Activated CD4-positive, alpha-beta memory T cell treated with anti-CD3 and anti-CD28 coated beads for 36 hours (primary cell): ENCODE data around the gene NFIA. TPM values are rescaled to one million over a fixed set of nuclear protein-coding genes. Genes with fewer than 3 reads are reported as not detected.

Source experiments
- CTCF ChIA-PET: fragments of 350-600 bp; sonication (Branson Sonifier 250); formaldehyde crosslinking; loops from one replicate; lab custom pipeline; 2021; ENCODE audit warnings: antibody characterized with exemption, inconsistent platforms; lab: Charles Lee
- POLR2A ChIA-PET: fragments of 350-600 bp; sonication (Branson Sonifier 250); formaldehyde crosslinking; loops from one replicate; lab custom pipeline; 2021; ENCODE audit warnings: antibody characterized with exemption; lab: Charles Lee
- DNase-seq: peaks from one replicate; pipeline ENCODE4 v3.0.0-alpha.2; 2020
- H3K27ac Mint-ChIP-seq: one replicate; pipeline ENCODE4 v1.8.0; 2021; ENCODE audit warnings: mixed read lengths
- H3K27me3 Mint-ChIP-seq: one replicate; pipeline ENCODE4 v1.8.0; 2021; ENCODE audit warnings: mixed read lengths
- H3K36me3 Mint-ChIP-seq: one replicate; pipeline ENCODE4 v1.8.0; 2021; ENCODE audit warnings: mixed read lengths
- H3K4me1 Mint-ChIP-seq: one replicate; pipeline ENCODE4 v1.8.0; 2021; ENCODE audit warnings: low read depth, mixed read lengths
- H3K4me3 Mint-ChIP-seq: one replicate; pipeline ENCODE4 v1.8.0; 2021; ENCODE audit warnings: mild to moderate bottlenecking, mixed read lengths
- H3K9me3 Mint-ChIP-seq: one replicate; pipeline ENCODE4 v1.8.0; 2021; ENCODE audit warnings: mixed read lengths
- intact Hi-C: fragments of 100-400 bp; cut with micrococcal nuclease; formaldehyde crosslinking; loops from one replicate; pipeline ENCODE4 v1.15.1; 2023
- total RNA-seq, 2 experiments: library from RNA; stranded (reverse); gene quantifications; one replicate each; pipeline ENCODE4 v1.2.3, GENCODE V29; 2021

NFIA gene
- total RNA-seq, 2 experiments from 2014 or later, result 5.3 to 7.1 TPM

- peaks cover 2% of the 10 kb centered on the region for H3K36me3 Mint-ChIP-seq
- CTCF ChIA-PET, result no interaction called here
- DNase-seq, result no peak
- no peaks in the 10 kb centered on the region for H3K9me3 Mint-ChIP-seq
- no peak overlapping the region for H3K27ac Mint-ChIP-seq
- intact Hi-C loops, result no loop called here
- no peak overlapping the region for H3K4me3 Mint-ChIP-seq
- POLR2A ChIA-PET, result no interaction called here
- H3K4me1 Mint-ChIP-seq, result no peaks in the 10 kb centered on the region
- no peaks in the 10 kb centered on the region for H3K27me3 Mint-ChIP-seq
Measured at GRCh38 chr1:61400131-61400770, 317.9 kb downstream of the NFIA start.

- H3K27ac Mint-ChIP-seq, result no peak overlapping the region
- no peaks in the 10 kb centered on the region for H3K9me3 Mint-ChIP-seq
- no peak for DNase-seq
- peaks cover 2% of the 10 kb centered on the region for H3K36me3 Mint-ChIP-seq
- no peaks in the 10 kb centered on the region for H3K4me1 Mint-ChIP-seq
- intact Hi-C loops, result no loop called here
- no peak overlapping the region for H3K4me3 Mint-ChIP-seq
- ChIA-PET CTCF (no interaction called here), POLR2A (no interaction called here)
- H3K27me3 Mint-ChIP-seq, result no peaks in the 10 kb centered on the region
Measured at GRCh38 chr1:61400997-61401396, 318.6 kb downstream of the NFIA start.

GRCh38 chr1:61403679-61404596 is 321.6 kb downstream of the NFIA start:
- CTCF ChIA-PET, result interaction anchor here (0.6 to 0.7 kb wide), 2 partner anchors 426 to 838 kb away, joined by 3 to 4 read pairs; no protein-coding TSS in a partner anchor
- Mint-ChIP-seq H3K4me3 (no peak overlapping the region), H3K36me3 (peaks cover 17% of the 10 kb centered on the region), H3K4me1 (no peaks in the 10 kb centered on the region), H3K9me3 (no peaks in the 10 kb centered on the region), H3K27me3 (no peaks in the 10 kb centered on the region), H3K27ac (no peak overlapping the region)
- intact Hi-C loops, result no loop called here
- DNase-seq, result no peak
- POLR2A ChIA-PET, result no interaction called here

GRCh38 chr1:61404597-61405376 is 322.4 kb downstream of the NFIA start:
- Mint-ChIP-seq H3K27me3 (no peaks in the 10 kb centered on the region), H3K4me3 (no peak overlapping the region), H3K9me3 (no peaks in the 10 kb centered on the region), H3K4me1 (no peaks in the 10 kb centered on the region), H3K27ac (no peak overlapping the region), H3K36me3 (peaks cover 19% of the 10 kb centered on the region)
- intact Hi-C loops, result no loop called here
- no peak for DNase-seq
- CTCF ChIA-PET, result no interaction called here
- POLR2A ChIA-PET, result no interaction called here

GRCh38 chr1:61406467-61406866 is 324.1 kb downstream of the NFIA start:
- no peaks in the 10 kb centered on the region for H3K4me1 Mint-ChIP-seq
- H3K27me3 Mint-ChIP-seq, result no peaks in the 10 kb centered on the region
- H3K4me3 Mint-ChIP-seq, result no peak overlapping the region
- no peak overlapping the region for H3K27ac Mint-ChIP-seq
- intact Hi-C loops, result no loop called here
- ChIA-PET CTCF (interaction anchor here (0.6 kb wide), 1 partner anchor 1814 kb away, joined by 3 read pairs; no protein-coding TSS in a partner anchor), POLR2A (no interaction called here)
- H3K36me3 Mint-ChIP-seq, result peaks cover 21% of the 10 kb centered on the region
- DNase-seq, result no peak
- H3K9me3 Mint-ChIP-seq, result no peaks in the 10 kb centered on the region

- Mint-ChIP-seq H3K27me3 (no peaks in the 10 kb centered on the region), H3K4me1 (no peaks in the 10 kb centered on the region), H3K9me3 (no peaks in the 10 kb centered on the region), H3K4me3 (no peak overlapping the region), H3K36me3 (peaks cover 8% of the 10 kb centered on the region), H3K27ac (no peak overlapping the region)
- ChIA-PET CTCF (no interaction called here), POLR2A (no interaction called here)
- intact Hi-C loops, result no loop called here
- DNase-seq, result no peak
Measured at GRCh38 chr1:61412601-61413000, 330.2 kb downstream of the NFIA start.

- H3K27me3 Mint-ChIP-seq, result no peaks in the 10 kb centered on the region
- ChIA-PET CTCF (no interaction called here), POLR2A (no interaction called here)
- H3K9me3 Mint-ChIP-seq, result no peaks in the 10 kb centered on the region
- H3K36me3 Mint-ChIP-seq, result peaks cover 4% of the 10 kb centered on the region
- intact Hi-C loops, result no loop called here
- no peak overlapping the region for H3K4me3 Mint-ChIP-seq
- DNase-seq, result no peak
- no peaks in the 10 kb centered on the region for H3K4me1 Mint-ChIP-seq
- H3K27ac Mint-ChIP-seq, result no peak overlapping the region
Measured at GRCh38 chr1:61419196-61419595, 336.8 kb downstream of the NFIA start.

- no peaks in the 10 kb centered on the region for H3K9me3 Mint-ChIP-seq
- no peaks in the 10 kb centered on the region for H3K4me1 Mint-ChIP-seq
- H3K4me3 Mint-ChIP-seq, result no peak overlapping the region
- DNase-seq, result no peak
- peaks cover 4% of the 10 kb centered on the region for H3K36me3 Mint-ChIP-seq
- intact Hi-C loops, result no loop called here
- no peaks in the 10 kb centered on the region for H3K27me3 Mint-ChIP-seq
- H3K27ac Mint-ChIP-seq, result no peak overlapping the region
- POLR2A ChIA-PET, result no interaction called here
- CTCF ChIA-PET, result no interaction called here
Measured at GRCh38 chr1:61419657-61420056, 337.3 kb downstream of the NFIA start.

GRCh38 chr1:61420243-61420642 is 337.9 kb downstream of the NFIA start:
- no peaks in the 10 kb centered on the region for H3K9me3 Mint-ChIP-seq
- intact Hi-C loops, result no loop called here
- POLR2A ChIA-PET, result no interaction called here
- no peak overlapping the region for H3K4me3 Mint-ChIP-seq
- H3K27me3 Mint-ChIP-seq, result no peaks in the 10 kb centered on the region
- H3K36me3 Mint-ChIP-seq, result peaks cover 4% of the 10 kb centered on the region
- H3K4me1 Mint-ChIP-seq, result no peaks in the 10 kb centered on the region
- H3K27ac Mint-ChIP-seq, result no peak overlapping the region
- DNase-seq, result no peak
- CTCF ChIA-PET, result no interaction called here

GRCh38 chr1:61420909-61421835 is 338.8 kb downstream of the NFIA start:
- DNase-seq, result no peak
- peaks cover 4% of the 10 kb centered on the region for H3K36me3 Mint-ChIP-seq
- no peaks in the 10 kb centered on the region for H3K9me3 Mint-ChIP-seq
- no peak overlapping the region for H3K4me3 Mint-ChIP-seq
- CTCF ChIA-PET, result interaction anchor here (0.9 kb wide), 1 partner anchor 371 kb away, joined by 3 read pairs; no protein-coding TSS in a partner anchor
- H3K27ac Mint-ChIP-seq, result no peak overlapping the region
- intact Hi-C loops, result no loop called here
- POLR2A ChIA-PET, result no interaction called here
- H3K4me1 Mint-ChIP-seq, result no peaks in the 10 kb centered on the region
- no peaks in the 10 kb centered on the region for H3K27me3 Mint-ChIP-seq

GRCh38 chr1:61423643-61424042 is 341.3 kb downstream of the NFIA start:
- peaks cover 4% of the 10 kb centered on the region for H3K36me3 Mint-ChIP-seq
- H3K27ac Mint-ChIP-seq, result no peak overlapping the region
- H3K4me3 Mint-ChIP-seq, result no peak overlapping the region
- no peaks in the 10 kb centered on the region for H3K4me1 Mint-ChIP-seq
- no peak for DNase-seq
- no peaks in the 10 kb centered on the region for H3K27me3 Mint-ChIP-seq
- no peaks in the 10 kb centered on the region for H3K9me3 Mint-ChIP-seq
- CTCF ChIA-PET, result interaction anchor here (1.0 kb wide), 1 partner anchor 381 kb away, joined by 3 read pairs; no protein-coding TSS in a partner anchor
- POLR2A ChIA-PET, result no interaction called here
- intact Hi-C loops, result no loop called here
